Activated CD4-positive, CD25-positive, alpha-beta regulatory T cell treated with anti-CD3 and anti-CD28 coated beads, Interleukin-2, amount 50 U/mL, for 16 hours (primary cell): Measurements from ENCODE around the gene HES4.
"Not testable (repeated sequence)": the region's sequence is repeated elsewhere in the genome, so short reads cannot be mapped to it uniquely, and the experiment has no call there.

Source experiments
- DNase-seq: peaks from one replicate; pipeline ENCODE4 v3.0.0-alpha.2; 2020; ENCODE audit warnings: low read depth, low spot score

Gene HES4

GRCh38 chr1:1033731-1034438, 34.0 kb upstream of the HES4 start:
- no peak for DNase-seq

- peak; percentile 73 for DNase-seq
Observed at GRCh38 chr1:1033009-1033587, 33.2 kb upstream of the HES4 start.

- DNase-seq: no peak
Observed at GRCh38 chr1:1032424-1032823, 32.5 kb upstream of the HES4 start.

GRCh38 chr1:1031659-1032235, 31.9 kb upstream of the HES4 start:
- DNase-seq: no peak

GRCh38 chr1:1030867-1031658, 31.2 kb upstream of the HES4 start:
- not testable (repeated sequence) for DNase-seq

- no peak for DNase-seq
Observed at GRCh38 chr1:1027791-1028190, 27.9 kb upstream of the HES4 start.

- DNase-seq: no peak
Observed at GRCh38 chr1:1026599-1027413, 26.9 kb upstream of the HES4 start.

GRCh38 chr1:1025730-1026129, 25.8 kb upstream of the HES4 start:
- no peak for DNase-seq

- DNase-seq: no peak
Observed at GRCh38 chr1:1024771-1025699, 25.1 kb upstream of the HES4 start.

- DNase-seq: no peak
Observed at GRCh38 chr1:1024149-1024770, 24.4 kb upstream of the HES4 start.

GRCh38 chr1:1023700-1024099, 23.8 kb upstream of the HES4 start:
- DNase-seq: no peak

GRCh38 chr1:1022302-1023009, 22.6 kb upstream of the HES4 start:
- DNase-seq: no peak

- DNase-seq: no peak
Observed at GRCh38 chr1:1021920-1022259, 22.0 kb upstream of the HES4 start.

- DNase-seq: no peak
Observed at GRCh38 chr1:1021010-1021919, 21.4 kb upstream of the HES4 start.

GRCh38 chr1:1020415-1021009, 20.6 kb upstream of the HES4 start:
- no peak for DNase-seq

GRCh38 chr1:1020000-1020404, 20.1 kb upstream of the HES4 start, which contains the start of gene AGRN:
Gene AGRN (plus strand): TSS chr1:1020120. CDS start chr1:1020173, 53 bp downstream.
- DNase-seq: no peak

GRCh38 chr1:1019122-1019999, 19.5 kb upstream of the HES4 start:
- DNase-seq: peak; percentile 54
